HS-27A (cell line): ENCODE results near the gene HSF2BP.
"Not testable (repeated sequence)": the region's sequence is repeated elsewhere in the genome, so short reads cannot be mapped to it uniquely, and the experiment has no call there.

Experiments used
- DNase-seq: peaks from one replicate; pipeline ENCODE4 v3.0.0-alpha.2; 2012; ENCODE audit warnings: low read depth, missing footprints

HSF2BP gene

DNA sequence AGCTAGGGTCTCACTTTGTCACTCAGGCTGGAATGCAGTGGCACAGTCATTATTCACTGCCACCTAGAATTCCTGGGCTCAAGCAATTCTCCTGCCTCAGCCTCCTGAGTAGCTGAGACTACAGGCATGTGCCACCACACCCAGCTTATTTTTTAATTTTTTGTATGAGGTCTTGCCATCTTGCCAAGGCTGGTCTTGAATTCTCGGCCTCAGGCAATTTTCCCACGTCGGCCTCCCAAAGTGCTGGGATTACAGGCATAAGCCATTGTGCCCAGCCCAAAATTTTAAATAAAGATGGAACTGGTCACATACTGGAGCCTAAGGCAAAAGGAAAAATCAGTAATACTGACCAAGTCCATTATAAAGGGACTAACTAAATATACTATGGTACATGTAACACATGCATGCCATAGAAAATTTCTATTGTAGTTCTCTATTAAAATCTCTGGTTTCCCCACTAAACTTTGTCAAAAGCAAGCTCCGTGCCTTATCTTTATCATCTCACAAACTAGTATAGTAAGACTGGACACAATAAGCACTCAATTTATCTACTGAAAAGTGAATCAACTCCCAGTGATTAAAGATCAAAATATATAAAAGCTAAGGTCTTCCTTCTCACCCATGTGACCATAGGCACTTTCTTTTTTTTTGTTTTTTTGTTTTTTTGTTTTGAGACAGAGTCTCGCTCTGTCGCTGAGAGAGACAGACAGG is 61.6 kb downstream of the HSF2BP start:
- no peak for DNase-seq

DNA sequence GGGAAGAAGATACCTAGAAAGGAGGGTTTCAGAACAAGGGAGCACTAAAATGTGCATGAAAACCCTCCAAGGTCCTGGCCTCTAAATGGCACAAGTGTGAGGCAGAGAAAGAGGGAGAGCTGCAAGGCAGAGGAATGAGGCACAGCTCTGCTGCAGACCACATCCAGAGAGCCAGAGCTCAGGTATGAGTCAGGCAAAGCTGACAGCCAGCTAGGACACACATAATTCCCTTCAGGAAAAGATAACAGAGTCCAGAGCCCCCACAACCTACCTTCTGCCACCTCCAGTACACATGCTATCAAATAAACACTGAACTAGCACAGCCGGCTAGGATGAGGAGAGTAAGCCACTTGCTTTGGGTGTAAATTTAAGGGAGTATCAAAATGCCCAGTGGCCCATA is 62.2 kb downstream of the HSF2BP start:
- no peak for DNase-seq

DNA sequence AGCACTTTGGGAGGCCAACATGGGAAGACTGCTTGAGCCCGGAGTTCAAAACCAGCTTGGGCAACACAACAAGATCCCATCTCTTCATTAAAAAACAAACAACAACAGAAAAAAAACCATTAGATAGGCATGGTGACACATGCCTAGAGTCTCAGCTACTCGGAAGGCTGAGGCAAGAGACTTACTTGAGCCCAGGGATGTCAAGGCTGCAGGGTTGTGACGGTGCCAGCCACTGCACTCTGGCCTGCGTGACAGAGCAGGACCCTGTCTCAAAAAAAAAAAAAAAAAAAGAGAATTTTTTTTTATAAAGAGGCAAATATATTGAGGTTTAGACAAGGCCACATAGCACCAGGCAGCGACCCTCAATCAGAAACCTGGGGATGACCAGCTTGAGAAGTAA is 62.7 kb downstream of the HSF2BP start:
- DNase-seq: no peak

DNA sequence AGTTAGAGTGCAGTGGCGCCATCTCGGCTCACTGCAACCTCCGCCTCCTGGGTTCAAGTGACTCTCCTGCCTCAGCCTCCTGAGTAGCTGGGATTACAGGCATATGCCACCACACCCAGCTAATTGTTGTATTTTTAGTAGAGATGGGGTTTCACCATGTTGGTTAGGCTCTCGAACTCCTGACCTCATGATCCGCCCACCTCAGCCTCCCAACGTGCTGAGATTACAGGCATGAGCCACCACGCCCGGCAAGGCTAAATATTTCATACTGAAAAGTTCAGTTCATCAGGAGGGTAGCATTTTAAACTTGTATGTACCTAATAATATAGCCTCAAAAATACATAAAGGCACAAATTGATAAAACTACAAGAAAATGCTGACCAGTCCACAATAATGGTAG is 63.5 kb downstream of the HSF2BP start:
- not testable (repeated sequence) for DNase-seq

DNA sequence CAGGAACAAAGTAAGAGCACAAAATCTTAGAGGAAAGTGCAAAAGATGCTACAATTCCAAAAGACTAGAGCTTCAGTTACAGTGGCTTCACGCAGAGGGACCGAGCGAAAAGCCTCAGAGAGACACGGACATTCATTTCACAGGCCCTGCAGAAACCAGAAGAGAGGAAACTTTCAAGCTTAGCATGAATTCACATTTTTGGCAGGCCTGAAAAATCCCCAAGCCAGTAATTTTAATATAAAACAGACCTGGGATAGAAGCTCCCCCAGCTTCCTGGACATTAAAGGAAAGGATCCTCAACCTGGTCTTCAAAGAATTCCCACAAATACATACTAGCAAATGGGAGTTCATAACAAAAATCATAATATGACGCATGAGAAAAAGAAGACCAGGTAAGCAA is 66.2 kb downstream of the HSF2BP start:
- DNase-seq: no peak

DNA sequence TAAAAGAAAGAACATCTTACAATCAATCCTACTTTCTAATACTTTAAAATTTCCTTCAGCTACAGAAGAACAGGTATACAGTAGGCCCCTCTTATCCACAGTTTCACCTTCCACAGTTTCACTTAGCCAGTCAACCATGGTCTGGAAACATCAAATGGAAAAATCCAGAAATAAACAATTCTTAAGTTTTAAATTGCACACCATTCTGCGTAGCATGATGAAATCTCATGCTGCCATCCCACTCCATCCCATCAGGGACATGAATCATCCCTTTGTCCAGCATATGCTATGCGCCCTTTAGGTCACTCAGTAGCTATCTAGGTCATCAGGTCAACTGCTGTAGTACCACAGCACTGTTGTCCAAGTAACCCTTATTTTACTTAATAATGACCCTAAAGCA is 67.7 kb downstream of the HSF2BP start:
- no peak for DNase-seq

DNA sequence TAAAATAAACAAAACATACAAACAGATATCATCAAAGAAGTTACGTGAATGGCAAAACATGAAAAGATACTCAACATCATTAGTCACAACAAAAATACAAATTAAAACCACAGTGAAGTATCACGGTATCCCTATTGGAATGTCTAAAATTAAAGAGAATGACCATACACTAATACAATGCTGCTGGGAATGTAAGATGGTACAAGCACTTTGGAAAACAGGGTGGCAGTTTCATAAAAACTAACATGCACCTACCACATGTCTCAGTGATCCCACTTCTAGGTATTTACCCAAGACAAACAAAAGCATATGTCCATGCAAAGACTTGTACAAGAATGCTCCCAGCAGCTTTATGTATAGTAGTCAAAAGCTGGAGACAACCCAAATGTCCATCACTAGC is 69.1 kb downstream of the HSF2BP start:
- no peak for DNase-seq

DNA sequence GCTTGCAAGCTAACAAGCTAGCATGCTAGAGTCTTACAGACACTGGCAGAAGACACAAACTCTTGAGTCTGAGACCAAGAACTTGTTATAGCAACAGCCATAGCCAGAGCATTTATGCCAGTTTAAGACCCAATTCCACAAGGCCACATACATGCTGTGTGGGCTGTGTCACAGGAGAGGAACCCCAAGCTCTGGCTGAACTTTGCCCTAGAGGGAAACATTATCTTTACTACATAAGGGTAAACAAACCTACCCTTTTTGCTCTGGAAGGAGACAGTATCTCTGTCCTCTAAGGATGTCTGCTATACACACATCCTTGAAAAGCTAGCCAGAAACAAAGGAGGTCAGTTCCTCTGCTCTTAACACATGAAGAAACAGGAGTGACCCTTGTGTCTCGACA is 70.3 kb downstream of the HSF2BP start:
- no peak for DNase-seq

DNA sequence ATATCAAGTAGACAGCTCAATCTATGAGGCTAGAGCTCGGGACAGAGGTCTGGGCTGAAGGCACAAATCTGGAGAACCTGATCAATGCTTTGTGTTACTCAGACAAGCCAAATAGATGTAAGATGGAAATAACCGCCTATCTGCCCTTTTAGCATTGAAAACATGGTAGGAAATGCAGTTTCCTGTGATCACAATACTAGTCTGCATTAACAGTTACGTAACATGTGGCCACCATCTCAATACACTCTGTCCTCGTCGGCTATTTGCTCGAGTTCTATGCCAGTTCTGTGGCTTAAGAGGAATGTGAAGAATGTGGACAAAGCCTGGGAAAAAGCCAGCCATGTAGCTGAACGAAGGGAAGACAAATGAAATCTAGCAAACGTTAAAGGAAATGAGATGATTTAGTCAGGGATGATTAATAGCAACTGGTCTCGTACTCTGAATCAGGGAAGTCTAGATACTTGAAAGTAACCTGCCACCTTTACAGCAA is 73.3 kb downstream of the HSF2BP start:
- peak; percentile 99 for DNase-seq

DNA sequence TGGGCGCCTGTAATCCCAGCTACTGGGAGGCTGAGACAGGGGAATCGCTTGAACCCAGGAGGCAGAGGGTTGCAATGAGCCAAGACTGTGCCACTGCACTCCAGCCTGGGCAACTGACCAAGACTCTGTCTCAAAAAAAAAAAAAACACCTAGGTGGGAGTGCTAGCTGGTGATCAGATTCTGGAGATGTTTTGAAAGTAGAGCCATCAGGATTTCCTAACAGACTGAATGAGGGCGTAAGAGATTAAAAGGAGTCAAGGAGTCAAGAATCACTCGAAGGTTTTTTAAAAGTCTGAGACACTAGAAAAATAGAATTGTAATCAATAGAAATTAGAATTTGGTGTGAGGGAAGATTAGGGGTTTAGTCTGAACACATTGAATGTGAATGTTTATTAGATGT is 73.8 kb downstream of the HSF2BP start:
- no peak for DNase-seq

DNA sequence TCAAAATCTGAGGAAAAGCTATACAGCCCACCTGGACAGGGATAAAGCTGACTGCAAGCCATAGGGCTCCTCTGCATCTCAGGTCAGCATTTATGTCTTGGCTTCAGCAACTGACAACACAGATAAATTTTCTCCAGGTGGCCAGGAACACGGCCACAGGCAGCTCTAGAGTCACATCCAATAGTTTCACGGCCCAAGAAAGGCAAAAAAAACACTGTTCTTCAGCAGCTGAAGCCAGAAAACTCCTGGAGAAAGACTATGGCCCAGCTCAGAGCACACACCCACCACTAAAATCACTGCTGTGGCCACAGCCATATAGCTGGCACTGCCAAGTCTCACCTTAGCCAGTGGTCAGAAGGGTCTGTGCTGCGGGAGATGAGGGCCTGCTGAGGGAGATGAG is 77.8 kb downstream of the HSF2BP start:
- no peak for DNase-seq

DNA sequence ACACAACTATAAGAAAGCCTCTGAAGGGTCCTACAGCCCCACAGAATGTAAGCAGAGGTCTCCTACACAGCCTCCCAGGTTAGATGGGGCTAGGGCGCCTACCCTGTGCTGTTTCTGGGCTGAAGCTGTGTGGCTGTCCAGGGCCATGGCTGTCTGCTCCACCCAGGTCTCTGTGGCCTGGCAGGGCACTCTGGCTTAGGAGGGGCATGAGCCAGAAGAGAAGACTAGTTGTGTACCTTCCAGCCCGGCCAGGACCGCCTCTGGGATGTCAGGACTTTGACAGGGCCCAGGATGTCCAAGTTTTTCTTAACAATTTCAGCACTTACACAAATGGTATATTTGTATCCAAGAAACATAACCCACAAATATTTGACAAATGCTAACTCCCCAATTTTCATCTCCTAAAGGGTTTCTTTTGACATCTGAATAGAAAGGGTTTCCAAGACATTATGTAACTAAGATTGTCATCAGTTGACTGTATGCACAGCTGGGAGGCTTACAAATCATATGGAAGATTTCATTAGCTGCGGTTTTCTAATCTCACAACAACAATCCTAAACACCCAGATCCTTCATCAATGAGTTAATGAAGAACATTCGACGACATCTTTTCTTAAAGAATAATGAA is 80.5 kb downstream of the HSF2BP start:
- no peak for DNase-seq

DNA sequence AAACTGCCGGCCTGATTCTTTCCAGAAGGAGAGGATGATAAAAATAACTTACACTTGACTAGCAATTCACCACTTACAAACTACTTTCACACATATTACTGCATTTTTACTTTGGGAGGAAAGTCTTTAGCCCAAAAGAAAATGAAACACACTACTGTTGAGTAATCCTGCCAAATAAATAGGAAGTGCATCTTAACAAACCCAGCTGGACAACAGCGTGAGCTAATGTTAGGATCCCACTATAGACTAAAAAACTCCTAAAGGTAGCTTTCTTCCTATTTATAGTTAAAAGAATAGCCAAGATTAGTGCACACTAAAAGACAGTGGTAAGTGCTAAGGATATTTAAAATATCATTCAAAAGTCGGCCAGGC is 83.8 kb downstream of the HSF2BP start:
- DNase-seq: no peak

DNA sequence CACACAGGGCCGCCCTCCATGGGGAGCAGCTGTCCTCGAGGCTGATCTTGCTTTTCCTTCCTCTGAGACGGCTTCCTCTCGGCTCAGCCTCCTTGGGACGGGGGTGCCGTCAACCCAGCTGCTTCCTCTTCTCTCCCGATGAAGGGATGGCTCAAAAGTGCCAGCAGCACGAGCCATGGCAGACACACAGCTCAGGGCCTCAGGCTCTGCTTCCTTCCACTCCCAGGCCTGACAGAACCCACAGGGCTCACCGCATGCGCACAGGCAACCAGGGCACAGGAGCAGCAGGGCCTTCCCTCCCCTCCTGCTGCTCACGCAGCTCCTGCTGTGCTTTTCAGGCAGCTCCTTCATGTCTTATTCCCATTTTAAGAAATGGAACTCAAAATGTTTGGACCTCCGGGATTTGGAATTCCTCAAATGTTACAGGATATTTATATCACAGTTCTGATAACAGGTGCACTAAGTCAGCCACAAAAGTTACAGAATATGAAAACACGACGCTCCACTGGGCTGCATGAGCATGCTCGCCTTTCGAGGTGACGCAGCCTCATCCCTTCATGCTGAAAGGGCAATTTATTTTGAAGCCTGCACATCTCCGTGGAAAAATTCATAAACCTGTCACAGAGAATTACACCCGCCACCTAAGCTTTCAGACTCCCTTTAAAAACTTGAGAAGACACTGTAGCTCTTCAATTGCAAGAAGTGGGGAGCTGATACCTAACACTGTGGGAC is 84.4 kb downstream of the HSF2BP start:
- DNase-seq: no peak

DNA sequence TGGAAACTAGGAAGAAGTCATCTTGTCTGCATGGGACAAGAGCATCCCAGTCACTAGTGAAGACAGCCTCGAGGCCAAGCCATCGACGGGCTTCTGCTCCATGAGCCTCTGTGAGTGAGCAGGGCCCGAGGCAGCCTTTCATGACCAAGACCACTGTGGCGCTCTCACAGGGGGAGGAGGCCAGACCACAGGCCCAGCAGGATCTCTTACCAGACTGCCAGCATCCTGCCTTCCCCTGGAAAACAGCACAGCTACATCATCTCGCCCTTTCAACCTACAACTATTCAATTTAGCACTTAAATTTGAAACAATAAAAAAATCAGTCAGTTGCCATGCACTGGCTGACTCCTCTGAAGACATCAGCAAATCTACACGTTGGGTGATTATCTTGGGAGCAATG is 85.4 kb downstream of the HSF2BP start:
- no peak for DNase-seq

DNA sequence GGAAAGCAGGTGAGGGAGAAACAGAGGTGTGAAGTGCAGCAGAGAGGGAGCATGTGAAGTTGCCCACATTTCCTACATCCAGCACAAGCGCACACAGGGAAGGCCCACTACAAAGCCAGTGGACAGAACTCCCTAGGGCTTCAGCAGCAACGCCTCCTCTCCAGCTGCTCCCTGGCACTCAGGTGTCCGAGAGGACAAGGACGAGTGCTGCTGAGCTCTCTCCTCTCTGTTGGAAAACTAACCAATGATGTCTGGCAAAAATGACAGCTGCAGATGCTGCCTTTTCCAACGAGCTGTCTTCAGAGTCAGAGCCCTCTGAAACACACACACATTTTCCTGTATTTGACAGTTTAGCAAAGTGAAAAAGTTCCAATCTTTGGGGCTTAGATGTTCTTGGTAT is 86.8 kb downstream of the HSF2BP start:
- DNase-seq: no peak

DNA sequence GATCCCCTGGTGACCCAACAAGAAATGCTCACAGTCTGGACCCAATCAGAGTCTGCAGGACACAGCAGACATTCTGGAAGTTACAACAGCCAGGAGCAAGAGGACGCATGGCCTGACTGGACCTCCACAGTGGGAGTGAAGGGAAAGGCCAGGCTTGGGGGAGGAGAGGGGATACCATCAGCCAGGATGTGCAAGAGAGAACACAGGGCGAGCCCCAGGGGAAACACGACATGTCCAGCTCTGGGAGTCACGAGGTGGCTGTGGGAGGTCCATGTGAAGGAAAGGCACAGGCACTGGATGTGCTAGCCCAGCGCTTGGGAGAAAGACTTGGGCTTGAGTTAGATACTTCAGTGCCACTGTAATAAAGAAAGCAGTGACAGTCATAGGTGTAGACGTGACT is 87.3 kb downstream of the HSF2BP start:
- DNase-seq: no peak

DNA sequence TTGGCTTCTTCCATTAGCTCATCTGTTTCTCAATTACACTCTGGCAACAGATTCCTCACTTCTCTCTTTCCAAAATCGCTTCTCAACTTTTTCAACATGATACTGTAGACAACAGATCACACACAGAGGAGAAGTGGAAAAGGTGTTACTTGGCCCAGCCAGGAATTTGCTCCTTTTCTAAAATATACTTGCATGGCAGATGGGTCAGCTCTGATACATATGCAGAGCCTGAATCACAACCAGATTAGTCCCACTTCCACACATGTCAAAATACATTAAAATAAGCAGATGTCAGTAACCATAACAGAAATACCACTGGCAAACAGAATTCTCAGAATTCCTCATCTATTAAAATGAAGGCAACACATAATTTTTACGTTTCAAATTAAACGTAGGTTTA is 89.1 kb downstream of the HSF2BP start:
- not testable (repeated sequence) for DNase-seq

DNA sequence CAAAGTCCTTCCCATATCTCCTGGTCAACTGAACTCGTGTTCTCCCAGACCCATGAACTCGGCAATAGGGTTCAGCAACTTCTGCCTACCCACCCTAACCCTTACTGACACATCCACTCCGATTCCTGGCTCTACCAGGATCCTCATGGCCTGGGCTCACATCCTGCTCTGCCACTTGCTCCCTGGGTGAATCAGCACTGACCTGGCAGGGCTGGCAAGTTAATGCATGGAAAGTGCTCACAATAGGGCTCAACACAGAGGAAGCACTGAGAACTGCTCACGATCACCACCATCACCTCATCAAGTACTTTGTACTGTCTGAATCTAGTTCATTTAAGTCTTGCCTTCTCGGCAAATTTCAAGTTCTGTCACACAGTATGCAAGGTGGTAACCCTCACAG is 96.8 kb downstream of the HSF2BP start:
- not testable (repeated sequence) for DNase-seq

DNA sequence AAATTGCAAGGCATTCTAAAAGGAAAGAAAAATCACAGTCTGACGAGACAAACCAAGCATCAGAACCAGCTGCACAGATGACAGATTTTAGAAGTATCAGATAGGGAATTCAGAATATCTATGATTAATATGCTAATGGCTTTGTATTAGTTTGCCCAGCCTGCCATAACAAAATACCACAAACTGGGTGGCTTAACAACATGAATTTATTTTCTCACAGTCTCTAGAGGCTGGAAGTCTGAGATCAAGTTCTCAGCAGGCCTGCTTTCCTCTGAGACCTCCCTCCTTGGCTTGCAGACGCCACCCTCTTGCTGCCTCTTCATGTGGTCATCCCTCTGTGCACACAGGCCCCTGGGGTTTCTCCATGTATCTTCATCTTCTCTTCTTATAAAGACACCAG is 118.7 kb downstream of the HSF2BP start:
- not testable (repeated sequence) for DNase-seq

DNA sequence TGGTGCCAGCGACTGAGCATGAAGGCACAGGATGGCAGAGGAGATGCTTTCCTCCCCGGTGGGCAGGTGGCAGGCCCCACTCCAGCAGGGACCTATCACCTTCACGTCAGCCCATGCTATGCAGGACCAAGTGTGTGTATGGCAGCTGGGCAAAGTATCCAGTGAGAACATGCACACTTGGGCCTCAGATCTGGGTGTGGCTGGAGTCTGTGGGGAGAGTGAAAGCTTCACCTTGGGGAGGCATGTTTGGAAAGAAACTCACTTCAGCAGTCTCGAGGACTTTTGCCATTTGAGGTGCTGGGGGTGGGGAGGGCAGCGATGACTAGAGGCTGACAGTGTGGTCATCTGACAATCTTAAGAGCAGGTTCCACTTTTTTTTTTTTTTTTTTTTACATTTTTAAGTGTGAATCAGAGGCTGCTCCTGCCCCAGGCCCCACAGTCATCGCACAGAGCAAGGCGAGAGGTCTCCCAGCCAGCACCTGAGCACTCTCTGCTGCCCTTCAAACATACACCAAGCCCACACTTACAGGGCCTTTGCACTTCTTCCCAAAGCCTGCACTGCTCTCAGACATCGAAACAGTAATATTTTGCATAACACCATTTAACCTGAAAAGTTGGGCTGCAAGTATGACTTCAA is 136.7 kb downstream of the HSF2BP start:
- not testable (repeated sequence) for DNase-seq

DNA sequence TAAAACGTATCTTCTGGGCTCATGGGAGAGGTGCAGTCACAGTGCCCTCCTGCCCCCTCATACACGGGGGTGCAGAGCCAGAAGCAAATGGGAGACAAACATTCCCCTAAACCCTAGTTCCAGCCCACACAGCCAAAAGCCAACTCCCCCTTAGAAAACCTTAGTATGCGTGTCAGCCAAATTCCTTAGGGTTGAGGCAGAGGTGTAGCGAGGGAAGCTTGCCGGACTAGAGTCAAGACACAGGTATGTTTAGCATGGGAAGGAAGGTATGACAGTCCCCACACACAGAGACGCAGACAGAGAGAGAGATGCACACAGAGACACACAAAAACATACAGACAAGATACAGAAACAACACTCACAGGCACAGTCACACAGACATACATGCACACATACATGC is 141.6 kb downstream of the HSF2BP start:
- not testable (repeated sequence) for DNase-seq
